A549 (cell line): ENCODE measurements around the gene COL8A2. TPM values are rescaled to one million over a fixed set of nuclear protein-coding genes. Genes with fewer than 3 reads are reported as not detected.

Source experiments
- ATAC-seq, 2 experiments: fragments of 200-7000 bp in 1 of 2; fragments of >200 bp in 1 of 2; cut with Nextera tagmentation in 1 of 2; cut with Tn5 transposase in 1 of 2; 3 replicates each; pipeline versions ENCODE4 v1.8.0 to v1.9.1; 2018 to 2020; ENCODE audit warnings: mild to moderate bottlenecking in 1 of 2, moderate library complexity in 1 of 2
- CTCF ChIA-PET: fragments of 300-600 bp; sonication (Branson Sonifier 250); formaldehyde crosslinking; extraction: SDS; loops from one replicate; lab custom pipeline; 2021; ENCODE audit warnings: antibody characterized with exemption, inconsistent platforms; lab: Yijun Ruan, JAX
- POLR2A ChIA-PET: fragments of 350-600 bp; formaldehyde crosslinking; extraction: SDS; loops from one replicate; lab custom pipeline; 2021; ENCODE audit warnings: antibody characterized with exemption, inconsistent platforms; lab: Yijun Ruan, JAX
- DNase-seq, 2 experiments: peaks; one replicate each; pipeline versions ENCODE4 v3.0.0 to v3.0.0-alpha.2; 2011 to 2016; ENCODE audit warnings: low read depth in 1 of 2, low spot score in 1 of 2
- FAIRE-seq: peaks from 2 replicates; lab custom pipeline; 2011; peaks lifted over from hg19 to GRCh38; lab: Jason Lieb, UNC
- H3K27ac ChIP-seq, 2 experiments: fragments of >200 bp; sonication (Bioruptor Twin); formaldehyde crosslinking; 3 replicates each; pipeline ENCODE4 v1.5.1; 2016 to 2017
- H3K4me1 ChIP-seq: fragments of >200 bp; sonication (Bioruptor Twin); formaldehyde crosslinking; 3 replicates; pipeline ENCODE4 v1.6.1; 2016
- H3K4me2 ChIP-seq: fragments of >200 bp; sonication (Bioruptor Twin); formaldehyde crosslinking; 3 replicates; pipeline ENCODE4 v1.6.1; 2016
- H3K4me3 ChIP-seq: fragments of >200 bp; sonication (Bioruptor Twin); formaldehyde crosslinking; 3 replicates; pipeline ENCODE4 v1.5.1; 2016
- H3K9me3 ChIP-seq: fragments of >200 bp; sonication (Bioruptor Twin); formaldehyde crosslinking; 3 replicates; pipeline ENCODE4 v1.6.1; 2016
- CBX8 ChIP-seq: fragments of 200-600 bp; sonication (generic); IDR thresholded peaks from 2 replicates; pipeline ENCODE4 v1.6.1; 2016
- CHD2 ChIP-seq: fragments of 150-350 bp; IDR thresholded peaks from 2 replicates; pipeline ENCODE4 v1.6.1; 2014; ENCODE audit warnings: low read length; ENCODE audit not compliant: partially characterized antibody
- EHMT2 ChIP-seq: fragments of 200-600 bp; sonication (generic); IDR thresholded peaks from 2 replicates; pipeline ENCODE4 v1.6.1; 2016; ENCODE audit warnings: antibody characterized with exemption, low read depth, mild to moderate bottlenecking, moderate library complexity
- EP300 ChIP-seq, 2 experiments: fragments of >200 bp; sonication (Bioruptor Twin); formaldehyde crosslinking; IDR thresholded peaks; 2 replicates in 1 of 2; 3 replicates in 1 of 2; pipeline ENCODE4 v1.6.1; 2016 to 2017
- FOXS1 ChIP-seq: fragments of 250-450 bp; sonication (Bioruptor Pico); IDR thresholded peaks from 2 replicates; pipeline ENCODE4 v1.5.0; 2020; ENCODE audit warnings: mild to moderate bottlenecking, moderate library complexity
- HDAC2 ChIP-seq: fragments of 200-600 bp; sonication (generic); IDR thresholded peaks from 2 replicates; pipeline ENCODE4 v1.6.1; 2016
- HOXA7 ChIP-seq: fragments of 250-450 bp; sonication (Bioruptor Pico); IDR thresholded peaks from 2 replicates; pipeline ENCODE4 v1.5.0; 2020; ENCODE audit warnings: mild to moderate bottlenecking, moderate library complexity
- JUN ChIP-seq, 2 experiments: fragments of >200 bp; sonication (Bioruptor Twin); formaldehyde crosslinking; IDR thresholded peaks; 2 replicates in 1 of 2; 3 replicates in 1 of 2; pipeline ENCODE4 v1.6.1; 2016 to 2017
- MAFK ChIP-seq: fragments of 450-650 bp; IDR thresholded peaks from 2 replicates; pipeline ENCODE4 v1.6.1; 2014; ENCODE audit not compliant: partially characterized antibody
- MAZ ChIP-seq: fragments of 150-350 bp; IDR thresholded peaks from 2 replicates; pipeline ENCODE4 v1.6.1; 2014; ENCODE audit warnings: antibody characterized with exemption, low read depth, low read length, borderline replicate concordance
- NFE2L2 ChIP-seq: fragments of 150-350 bp; conservative IDR thresholded peaks from 2 replicates; pipeline ENCODE4 v1.6.1; 2014; ENCODE audit warnings: low read length
- NPAS2 ChIP-seq: fragments of 250-450 bp; sonication (Bioruptor Pico); IDR thresholded peaks from 2 replicates; pipeline ENCODE4 v1.8.0; 2022; ENCODE audit warnings: mild to moderate bottlenecking, moderate library complexity, borderline replicate concordance
- PHF8 ChIP-seq: fragments of 200-600 bp; sonication (generic); IDR thresholded peaks from 2 replicates; pipeline ENCODE4 v1.6.1; 2016; ENCODE audit warnings: low read depth, mild to moderate bottlenecking, antibody characterized with exemption, moderate library complexity, borderline replicate concordance
- POLR2A ChIP-seq: IDR thresholded peaks from 2 replicates; pipeline ENCODE4 v1.6.1; 2012; ENCODE audit warnings: mild to moderate bottlenecking, low read length
- POLR2AphosphoS2 ChIP-seq: conservative IDR thresholded peaks from 2 replicates; pipeline ENCODE4 v1.6.1; 2012; ENCODE audit warnings: low read length, improper control_type of control experiment, inconsistent platforms
- RAD21 ChIP-seq, 2 experiments: fragments of >200 bp in 1 of 2; sonication (Bioruptor Twin) in 1 of 2; formaldehyde crosslinking in 1 of 2; IDR thresholded peaks in 1 of 2; conservative IDR thresholded peaks in 1 of 2; 2 replicates in 1 of 2; 3 replicates in 1 of 2; pipeline ENCODE4 v1.6.1; 2012 to 2018; ENCODE audit warnings: inconsistent platforms in 1 of 2
- RARB ChIP-seq: fragments of 250-450 bp; sonication (Bioruptor Pico); IDR thresholded peaks from 2 replicates; pipeline ENCODE4 v1.8.0; 2021; ENCODE audit warnings: mild to moderate bottlenecking, moderate library complexity
- RFX5 ChIP-seq: fragments of 450-650 bp; IDR thresholded peaks from 2 replicates; pipeline ENCODE4 v1.7.1; 2014; ENCODE audit warnings: antibody characterized with exemption, mild to moderate bottlenecking, moderate library complexity
- SREBF2 ChIP-seq: fragments of 450-650 bp; IDR thresholded peaks from 2 replicates; pipeline ENCODE4 v1.6.1; 2014; ENCODE audit warnings: mild to moderate bottlenecking, moderate library complexity
- TFCP2L1 ChIP-seq: fragments of 250-450 bp; sonication (Bioruptor Pico); IDR thresholded peaks from 2 replicates; pipeline ENCODE4 v1.5.0; 2021; ENCODE audit warnings: mild to moderate bottlenecking
- TP53 ChIP-seq: fragments of 250-450 bp; sonication (Bioruptor Pico); IDR thresholded peaks from 2 replicates; pipeline ENCODE4 v1.5.0; 2021; ENCODE audit warnings: mild to moderate bottlenecking, moderate library complexity
- ZC3H11A ChIP-seq: fragments of 450-650 bp; IDR thresholded peaks from 2 replicates; pipeline ENCODE4 v1.6.1; 2014; ENCODE audit warnings: antibody characterized with exemption, mild to moderate bottlenecking
- ZSCAN20 ChIP-seq: fragments of 250-450 bp; sonication (Bioruptor Pico); IDR thresholded peaks from 2 replicates; pipeline ENCODE4 v1.8.0; 2022; ENCODE audit warnings: mild to moderate bottlenecking, moderate library complexity
- WGBS: methylation state at CpG from one replicate; pipeline ENCODE4 v1.1.6; 2017; ENCODE audit errors: missing lambda C conversion rate; 5-methylcytosine and 5-hydroxymethylcytosine counted together
- polyA plus RNA-seq, 4 experiments: library from polyadenylated mRNA; depleted of rRNA in 3 of 4; stranded (reverse); fragments of >200 nt; fragmentation: RNase III in 1 of 4; extraction: RNeasy Plus Mini Kit Qiagen cat#74134 plus additional on column Dnase treatment in 1 of 4; gene quantifications; 2 replicates in 3 of 4; 3 replicates in 1 of 4; pipeline ENCODE4 v1.2.3, GENCODE V29; 2011 to 2017
- TF ChIP-seq, protein P1 (sequence below): IDR thresholded peaks from 2 replicates; pipeline ENCODE4 v1.6.1; 2012
- TF ChIP-seq, protein P2 (sequence below): fragments of >200 bp; sonication (Bioruptor Twin); formaldehyde crosslinking; IDR thresholded peaks from 3 replicates; pipeline ENCODE4 v1.5.1; 2016
- TF ChIP-seq, protein P3 (sequence below): fragments of 200-600 bp; sonication (generic); IDR thresholded peaks from 2 replicates; pipeline ENCODE4 v1.6.1; 2016; ENCODE audit warnings: antibody characterized with exemption, mild to moderate bottlenecking, moderate library complexity
- TF ChIP-seq, protein P4 (sequence below): fragments of >200 bp; sonication (Bioruptor Twin); formaldehyde crosslinking; IDR thresholded peaks from 3 replicates; pipeline ENCODE4 v1.6.1; 2016
- TF ChIP-seq, protein P5 (sequence below): fragments of 250-450 bp; sonication (Bioruptor Pico); IDR thresholded peaks from 2 replicates; pipeline ENCODE4 v1.5.0; 2021; ENCODE audit warnings: mild to moderate bottlenecking, moderate library complexity, borderline replicate concordance

Gene COL8A2
- polyA plus RNA-seq, 2 of the 4 experiments (the other 2 are of a cell fraction): 0.05 to 0.12 TPM

DNA sequence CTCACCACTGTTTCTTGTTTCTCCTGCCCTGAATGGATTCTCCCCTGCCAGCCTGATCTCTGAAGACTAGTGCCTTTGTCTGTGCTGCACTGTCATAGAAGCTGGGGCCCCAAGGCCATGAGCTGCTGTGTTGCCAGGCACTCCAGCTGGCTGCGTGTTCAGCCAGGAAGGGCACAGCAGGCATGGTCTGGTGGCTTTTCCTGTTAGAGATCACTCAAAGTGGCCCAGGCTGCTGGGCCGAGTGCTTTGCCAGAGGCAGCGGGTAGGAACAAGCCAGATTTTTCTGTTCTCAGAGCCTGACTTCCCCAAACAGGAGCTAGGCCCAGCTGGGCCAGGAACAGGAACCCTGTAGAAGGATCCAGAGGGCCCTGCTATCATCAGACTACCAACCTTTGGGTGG, 31.1 kb downstream of the COL8A2 start:
- POLR2A ChIA-PET: no interaction called here
- H3K4me3 ChIP-seq: no peak overlapping the region
- H3K4me1 ChIP-seq: peaks cover 6% of the 10 kb centered on the region
- WGBS: no CpG with 5 or more reads among the region's 3 CpGs
- no peak overlapping the region for H3K27ac ChIP-seq
- TF ChIP-seq TFCP2L1 (CRISPR knock-in tag): no peak
- no peak for TF ChIP-seq NPAS2
- no peak for TF ChIP-seq JUN (IDR thresholded peaks at IDR 0.05)
- no peak for TF ChIP-seq HOXA7 (CRISPR knock-in tag)
- TF ChIP-seq FOXS1 (CRISPR knock-in tag): no peak
- TF ChIP-seq RARB (CRISPR knock-in tag): no peak
- TF ChIP-seq RAD21 (conservative IDR thresholded peaks at IDR 0.05 in 1 of 2, IDR thresholded peaks at IDR 0.05 in 1 of 2): no peak
- TF ChIP-seq CHD2: no peak
- TF ChIP-seq, protein P1, sequence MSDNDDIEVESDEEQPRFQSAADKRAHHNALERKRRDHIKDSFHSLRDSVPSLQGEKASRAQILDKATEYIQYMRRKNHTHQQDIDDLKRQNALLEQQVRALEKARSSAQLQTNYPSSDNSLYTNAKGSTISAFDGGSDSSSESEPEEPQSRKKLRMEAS: no peak
- TF ChIP-seq PHF8: no peak
- TF ChIP-seq MAFK: no peak
- DNase-seq (no peak), ATAC-seq (no peak), FAIRE-seq (no peak)
- H3K9me3 ChIP-seq: no peaks in the 10 kb centered on the region
- H3K4me2 ChIP-seq: no peak overlapping the region
- CTCF ChIA-PET: interaction anchor here (1.4 to 13.6 kb wide), 3 partner anchors 39 to 124 kb away, joined by 4 to 147 read pairs (median 4); partner anchors contain the start of gene TRAPPC3

DNA sequence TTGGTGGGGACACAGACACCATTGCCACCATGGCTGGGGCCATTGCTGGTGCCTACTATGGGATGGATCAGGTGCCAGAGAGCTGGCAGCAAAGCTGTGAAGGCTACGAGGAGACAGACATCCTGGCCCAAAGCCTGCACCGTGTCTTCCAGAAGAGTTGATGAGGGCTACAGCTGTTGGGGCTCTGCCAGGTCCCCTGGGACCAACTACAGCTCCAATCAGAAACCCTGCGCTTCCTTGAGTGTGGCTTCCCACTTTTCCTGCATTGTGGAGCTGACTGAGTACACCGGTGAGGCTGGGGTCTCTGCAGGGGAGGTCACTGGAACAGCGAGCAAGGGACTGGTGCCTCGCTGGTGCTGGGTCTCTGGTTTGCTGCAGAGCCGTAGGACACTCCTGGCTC, 31.8 kb downstream of the COL8A2 start:
- no peak for TF ChIP-seq POLR2A
- no peak for TF ChIP-seq ZC3H11A
- TF ChIP-seq RFX5: no peak
- TF ChIP-seq SREBF2: no peak
- no peak for TF ChIP-seq ZSCAN20 (CRISPR knock-in tag)
- Histone ChIP-seq H3K9me3 (no peaks in the 10 kb centered on the region), H3K4me2 (no peak overlapping the region), H3K4me1 (peaks cover 6% of the 10 kb centered on the region), H3K27ac (no peak overlapping the region), H3K4me3 (no peak overlapping the region)
- WGBS: 92% methylated on average over 3 of the region's 7 CpGs
- ATAC-seq: no peak
- ChIA-PET CTCF (interaction anchor here (1.2 to 1.8 kb wide), 2 partner anchors 41 to 192 kb away, joined by 3 to 9 read pairs; no protein-coding TSS in a partner anchor), POLR2A (no interaction called here)
- no peak for FAIRE-seq
- DNase-seq: no peak

DNA sequence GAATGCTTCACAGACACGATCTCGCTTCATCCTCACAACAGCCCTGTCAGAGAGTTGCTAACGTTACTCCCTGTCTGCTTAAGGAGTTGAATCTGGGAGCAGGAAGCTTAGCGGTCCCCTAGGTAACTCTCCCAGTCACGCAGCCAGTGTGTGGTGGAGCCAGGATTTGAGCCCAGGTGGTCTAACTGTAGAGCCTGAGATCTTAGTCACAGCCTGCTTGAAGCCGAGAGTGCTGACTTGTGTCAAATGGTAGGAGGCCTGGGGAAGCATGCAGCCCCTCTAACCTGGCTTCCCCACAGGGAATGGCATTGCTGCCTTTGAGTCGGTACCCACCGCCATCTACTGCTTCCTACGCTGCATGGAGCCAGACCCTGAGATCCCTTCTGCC, 32.2 kb downstream of the COL8A2 start:
- H3K4me2 ChIP-seq: no peak overlapping the region
- no peak for FAIRE-seq
- peaks cover 6% of the 10 kb centered on the region for H3K4me1 ChIP-seq
- H3K9me3 ChIP-seq: no peaks in the 10 kb centered on the region
- no peak for DNase-seq
- WGBS: 98% methylated on average over 7 of the region's 9 CpGs
- ChIA-PET POLR2A (no interaction called here), CTCF (interaction anchor here (1.2 to 1.8 kb wide), 2 partner anchors 41 to 193 kb away, joined by 3 to 9 read pairs; no protein-coding TSS in a partner anchor)
- no peak overlapping the region for H3K4me3 ChIP-seq
- no peak for ATAC-seq
- H3K27ac ChIP-seq: no peak overlapping the region
- TF ChIP-seq POLR2A: no peak
- TF ChIP-seq, protein P2, sequence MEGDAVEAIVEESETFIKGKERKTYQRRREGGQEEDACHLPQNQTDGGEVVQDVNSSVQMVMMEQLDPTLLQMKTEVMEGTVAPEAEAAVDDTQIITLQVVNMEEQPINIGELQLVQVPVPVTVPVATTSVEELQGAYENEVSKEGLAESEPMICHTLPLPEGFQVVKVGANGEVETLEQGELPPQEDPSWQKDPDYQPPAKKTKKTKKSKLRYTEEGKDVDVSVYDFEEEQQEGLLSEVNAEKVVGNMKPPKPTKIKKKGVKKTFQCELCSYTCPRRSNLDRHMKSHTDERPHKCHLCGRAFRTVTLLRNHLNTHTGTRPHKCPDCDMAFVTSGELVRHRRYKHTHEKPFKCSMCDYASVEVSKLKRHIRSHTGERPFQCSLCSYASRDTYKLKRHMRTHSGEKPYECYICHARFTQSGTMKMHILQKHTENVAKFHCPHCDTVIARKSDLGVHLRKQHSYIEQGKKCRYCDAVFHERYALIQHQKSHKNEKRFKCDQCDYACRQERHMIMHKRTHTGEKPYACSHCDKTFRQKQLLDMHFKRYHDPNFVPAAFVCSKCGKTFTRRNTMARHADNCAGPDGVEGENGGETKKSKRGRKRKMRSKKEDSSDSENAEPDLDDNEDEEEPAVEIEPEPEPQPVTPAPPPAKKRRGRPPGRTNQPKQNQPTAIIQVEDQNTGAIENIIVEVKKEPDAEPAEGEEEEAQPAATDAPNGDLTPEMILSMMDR: no peak
- no peak for TF ChIP-seq MAZ
- TF ChIP-seq, protein P3, sequence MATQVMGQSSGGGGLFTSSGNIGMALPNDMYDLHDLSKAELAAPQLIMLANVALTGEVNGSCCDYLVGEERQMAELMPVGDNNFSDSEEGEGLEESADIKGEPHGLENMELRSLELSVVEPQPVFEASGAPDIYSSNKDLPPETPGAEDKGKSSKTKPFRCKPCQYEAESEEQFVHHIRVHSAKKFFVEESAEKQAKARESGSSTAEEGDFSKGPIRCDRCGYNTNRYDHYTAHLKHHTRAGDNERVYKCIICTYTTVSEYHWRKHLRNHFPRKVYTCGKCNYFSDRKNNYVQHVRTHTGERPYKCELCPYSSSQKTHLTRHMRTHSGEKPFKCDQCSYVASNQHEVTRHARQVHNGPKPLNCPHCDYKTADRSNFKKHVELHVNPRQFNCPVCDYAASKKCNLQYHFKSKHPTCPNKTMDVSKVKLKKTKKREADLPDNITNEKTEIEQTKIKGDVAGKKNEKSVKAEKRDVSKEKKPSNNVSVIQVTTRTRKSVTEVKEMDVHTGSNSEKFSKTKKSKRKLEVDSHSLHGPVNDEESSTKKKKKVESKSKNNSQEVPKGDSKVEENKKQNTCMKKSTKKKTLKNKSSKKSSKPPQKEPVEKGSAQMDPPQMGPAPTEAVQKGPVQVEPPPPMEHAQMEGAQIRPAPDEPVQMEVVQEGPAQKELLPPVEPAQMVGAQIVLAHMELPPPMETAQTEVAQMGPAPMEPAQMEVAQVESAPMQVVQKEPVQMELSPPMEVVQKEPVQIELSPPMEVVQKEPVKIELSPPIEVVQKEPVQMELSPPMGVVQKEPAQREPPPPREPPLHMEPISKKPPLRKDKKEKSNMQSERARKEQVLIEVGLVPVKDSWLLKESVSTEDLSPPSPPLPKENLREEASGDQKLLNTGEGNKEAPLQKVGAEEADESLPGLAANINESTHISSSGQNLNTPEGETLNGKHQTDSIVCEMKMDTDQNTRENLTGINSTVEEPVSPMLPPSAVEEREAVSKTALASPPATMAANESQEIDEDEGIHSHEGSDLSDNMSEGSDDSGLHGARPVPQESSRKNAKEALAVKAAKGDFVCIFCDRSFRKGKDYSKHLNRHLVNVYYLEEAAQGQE: no peak
- TF ChIP-seq EP300 (IDR thresholded peaks at IDR 0.05): no peak
- TF ChIP-seq EHMT2: no peak
- no peak for TF ChIP-seq HDAC2
- TF ChIP-seq ZC3H11A: no peak
- TF ChIP-seq, protein P4, sequence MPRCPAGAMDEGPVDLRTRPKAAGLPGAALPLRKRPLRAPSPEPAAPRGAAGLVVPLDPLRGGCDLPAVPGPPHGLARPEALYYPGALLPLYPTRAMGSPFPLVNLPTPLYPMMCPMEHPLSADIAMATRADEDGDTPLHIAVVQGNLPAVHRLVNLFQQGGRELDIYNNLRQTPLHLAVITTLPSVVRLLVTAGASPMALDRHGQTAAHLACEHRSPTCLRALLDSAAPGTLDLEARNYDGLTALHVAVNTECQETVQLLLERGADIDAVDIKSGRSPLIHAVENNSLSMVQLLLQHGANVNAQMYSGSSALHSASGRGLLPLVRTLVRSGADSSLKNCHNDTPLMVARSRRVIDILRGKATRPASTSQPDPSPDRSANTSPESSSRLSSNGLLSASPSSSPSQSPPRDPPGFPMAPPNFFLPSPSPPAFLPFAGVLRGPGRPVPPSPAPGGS: no peak
- no peak for TF ChIP-seq TFCP2L1 (CRISPR knock-in tag)
- TF ChIP-seq POLR2AphosphoS2: no peak
- TF ChIP-seq, protein P5, sequence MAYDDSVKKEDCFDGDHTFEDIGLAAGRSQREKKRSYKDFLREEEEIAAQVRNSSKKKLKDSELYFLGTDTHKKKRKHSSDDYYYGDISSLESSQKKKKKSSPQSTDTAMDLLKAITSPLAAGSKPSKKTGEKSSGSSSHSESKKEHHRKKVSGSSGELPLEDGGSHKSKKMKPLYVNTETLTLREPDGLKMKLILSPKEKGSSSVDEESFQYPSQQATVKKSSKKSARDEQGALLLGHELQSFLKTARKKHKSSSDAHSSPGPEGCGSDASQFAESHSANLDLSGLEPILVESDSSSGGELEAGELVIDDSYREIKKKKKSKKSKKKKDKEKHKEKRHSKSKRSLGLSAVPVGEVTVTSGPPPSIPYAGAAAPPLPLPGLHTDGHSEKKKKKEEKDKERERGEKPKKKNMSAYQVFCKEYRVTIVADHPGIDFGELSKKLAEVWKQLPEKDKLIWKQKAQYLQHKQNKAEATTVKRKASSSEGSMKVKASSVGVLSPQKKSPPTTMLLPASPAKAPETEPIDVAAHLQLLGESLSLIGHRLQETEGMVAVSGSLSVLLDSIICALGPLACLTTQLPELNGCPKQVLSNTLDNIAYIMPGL (CRISPR knock-in tag): no peak
- TF ChIP-seq TP53 (CRISPR knock-in tag): no peak
- TF ChIP-seq NFE2L2: no peak
- no peak for TF ChIP-seq CBX8
